DMS79 (cell line): ENCODE data around the gene CBX5.
"Not testable (repeated sequence)": the region's sequence is repeated elsewhere in the genome, so short reads cannot be mapped to it uniquely, and the experiment has no call there.

Experiments used
- DNase-seq: peaks from one replicate; lab custom pipeline; 2025; lab: John Stamatoyannopoulos, UW

CBX5 gene

DNA sequence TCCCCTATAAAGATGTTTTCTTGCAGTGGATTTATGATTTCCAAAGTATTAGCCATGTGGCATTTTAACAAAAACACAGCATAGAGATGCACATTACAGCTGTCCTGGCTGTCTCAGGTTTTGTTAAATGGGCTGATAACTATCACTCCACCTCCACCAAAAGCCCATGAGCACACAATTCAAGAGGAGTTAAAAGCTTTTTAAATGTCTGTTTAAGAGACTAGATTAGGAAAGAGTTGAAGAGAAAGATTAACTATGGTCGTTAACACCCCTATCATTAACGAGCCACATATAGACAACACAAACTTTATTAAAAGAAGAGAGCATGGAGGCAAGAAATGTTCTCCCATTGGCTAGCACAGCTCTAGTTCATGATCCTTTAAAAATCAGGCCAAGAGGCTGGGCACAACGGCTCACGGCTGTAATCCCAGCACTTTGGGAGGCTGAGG is 14.5 kb downstream of the CBX5 start:
- no peak for DNase-seq

DNA sequence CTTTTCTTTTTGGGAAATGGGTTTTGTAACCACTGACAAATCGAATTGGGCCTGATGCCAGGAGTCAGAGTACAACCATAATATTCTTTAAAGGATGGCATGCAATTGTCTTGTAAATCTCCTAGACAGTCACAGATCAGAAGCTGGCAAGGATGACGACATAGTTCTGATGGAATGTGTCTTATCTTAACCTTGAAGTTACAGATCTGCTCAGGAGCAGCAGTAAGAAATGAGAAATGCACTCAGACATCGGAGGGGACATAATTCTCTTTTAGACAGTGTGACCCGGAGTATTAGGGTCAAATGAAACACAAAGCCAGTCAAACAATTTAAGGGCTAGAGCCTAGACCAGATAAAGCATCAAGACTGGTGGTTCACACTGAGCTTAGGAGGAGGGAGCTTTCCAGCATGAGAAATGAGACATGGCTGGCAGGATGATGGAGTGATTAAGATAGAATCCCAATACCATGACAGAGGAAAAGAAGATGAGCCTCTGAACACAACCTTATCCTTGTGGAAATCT is 17.5 kb downstream of the CBX5 start:
- no peak for DNase-seq

DNA sequence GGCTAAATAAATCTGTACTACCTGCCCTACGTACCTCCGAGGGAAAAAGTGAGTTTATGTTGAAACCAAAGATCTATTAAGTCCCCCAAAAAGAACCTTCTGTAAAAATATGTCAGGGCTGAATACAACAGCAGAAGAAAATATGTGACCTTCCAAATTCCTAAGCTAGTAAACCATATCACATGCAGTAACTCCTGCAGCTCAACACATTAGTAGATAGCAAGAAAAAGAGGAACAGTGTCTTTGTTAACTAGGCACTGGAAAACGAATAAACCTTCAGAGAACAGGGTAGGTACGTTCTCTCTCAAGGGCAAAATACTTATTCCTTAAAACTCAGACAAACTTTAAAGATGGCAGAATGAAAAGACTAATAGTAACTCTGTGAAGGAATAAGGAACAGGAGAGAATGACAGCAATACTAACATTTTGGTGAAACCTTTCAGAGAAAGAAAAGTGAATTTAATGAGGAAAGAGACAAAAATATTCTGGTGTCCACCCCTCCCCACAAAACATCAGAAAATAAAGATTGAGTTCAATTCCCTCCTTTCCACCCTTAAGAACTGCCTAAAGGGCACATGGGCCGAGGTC is 18.0 kb downstream of the CBX5 start:
- no peak for DNase-seq

DNA sequence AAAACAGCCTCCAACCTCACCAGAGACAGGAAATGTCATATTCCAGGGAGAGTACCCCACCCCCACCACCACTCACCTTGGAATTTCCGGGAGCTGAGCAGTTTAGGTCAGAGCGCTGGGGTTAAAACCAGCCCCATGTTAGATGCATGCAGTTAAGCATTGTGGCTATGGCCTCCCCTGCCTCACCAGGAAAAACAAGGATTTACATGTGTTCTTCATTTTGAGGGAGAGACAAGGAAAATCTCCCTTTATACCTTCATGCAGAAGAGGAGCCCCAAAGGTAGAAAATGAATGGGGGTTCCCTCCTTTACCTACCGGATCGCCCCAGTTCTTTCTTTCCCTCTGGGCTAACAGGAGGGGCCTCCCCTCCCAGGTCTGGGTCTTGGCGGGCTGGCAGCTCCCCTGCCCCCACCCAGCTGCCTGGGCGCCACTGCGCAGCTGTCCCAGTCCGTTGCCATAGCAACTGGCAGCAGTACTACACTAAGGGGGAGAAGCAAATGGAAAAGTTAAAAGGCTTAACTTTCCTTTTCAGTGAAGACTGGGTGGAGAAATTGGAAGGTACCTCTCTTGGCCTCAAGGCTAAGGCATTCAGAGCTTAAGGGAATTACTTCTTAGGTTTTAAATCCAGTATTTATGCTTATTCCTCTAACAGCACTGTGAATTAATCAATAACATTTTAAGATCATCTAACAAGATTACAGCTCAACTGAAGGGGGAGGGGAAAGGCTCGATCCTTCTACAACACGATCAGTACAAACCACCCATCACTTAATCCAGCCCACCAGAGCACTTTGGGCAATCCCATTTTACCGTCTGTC is 20.5 kb downstream of the CBX5 start:
- peak; percentile 52 for DNase-seq

DNA sequence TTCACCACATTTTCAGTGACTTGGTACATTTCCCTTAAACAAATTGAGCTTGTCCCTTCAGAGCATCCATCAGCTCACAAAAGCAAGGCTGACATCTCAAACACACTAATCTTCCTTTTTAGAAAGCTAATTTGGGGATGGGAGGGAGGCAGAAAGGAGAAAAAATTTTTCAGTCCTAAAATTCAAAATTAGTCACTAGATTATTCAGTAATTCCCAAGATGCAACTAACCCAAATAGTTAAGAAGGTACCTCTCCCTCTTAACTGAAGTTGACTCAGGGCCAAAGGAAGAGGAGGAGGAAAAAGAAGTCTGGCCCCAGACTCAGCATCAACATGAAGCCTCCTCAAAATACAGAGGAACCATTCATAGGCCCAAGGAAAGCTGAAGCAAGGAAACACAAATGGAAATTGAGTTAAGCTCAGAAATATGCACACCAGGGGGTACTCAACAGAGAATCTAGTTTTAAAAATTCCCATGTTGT is 21.7 kb downstream of the CBX5 start:
- DNase-seq: no peak

DNA sequence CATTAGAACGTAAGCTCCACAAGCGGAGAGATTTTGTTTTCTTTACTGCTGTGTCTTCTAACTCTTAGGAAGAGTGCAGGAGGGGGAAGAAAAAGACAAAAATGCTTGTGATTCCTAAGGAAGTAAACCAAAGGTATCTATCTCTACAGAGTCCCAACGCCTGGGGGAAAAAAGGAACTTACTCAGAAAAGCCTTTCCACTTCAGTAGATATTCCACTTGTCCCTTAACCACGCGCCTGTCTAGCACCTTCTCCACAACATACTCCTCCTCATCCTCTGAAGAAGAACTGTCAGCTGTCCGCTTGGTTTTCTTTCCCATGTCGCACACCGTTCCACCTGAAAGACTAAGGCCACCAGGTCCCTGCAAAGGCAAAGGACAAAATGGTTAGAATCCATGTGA is 22.6 kb downstream of the CBX5 start:
- no peak for DNase-seq

DNA sequence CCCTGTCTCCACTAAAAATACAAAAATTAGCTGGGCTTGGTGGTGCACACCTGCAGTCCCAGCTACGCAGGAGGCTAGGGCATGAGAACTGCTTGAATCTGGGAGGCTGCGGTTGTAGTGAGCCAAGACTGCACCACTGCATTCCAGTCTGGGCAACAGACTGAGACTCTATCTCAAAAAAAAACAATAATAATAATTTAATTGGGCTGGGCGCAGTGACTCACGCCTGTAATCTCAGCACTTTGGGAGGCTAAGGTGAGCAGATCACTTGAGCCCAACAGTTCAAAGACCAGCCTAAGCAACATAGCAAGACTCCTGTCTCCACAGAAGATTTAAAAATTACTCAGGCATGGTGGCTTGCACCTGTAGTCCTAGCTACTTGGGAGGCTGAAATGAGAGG is 26.7 kb downstream of the CBX5 start:
- DNase-seq: no peak

DNA sequence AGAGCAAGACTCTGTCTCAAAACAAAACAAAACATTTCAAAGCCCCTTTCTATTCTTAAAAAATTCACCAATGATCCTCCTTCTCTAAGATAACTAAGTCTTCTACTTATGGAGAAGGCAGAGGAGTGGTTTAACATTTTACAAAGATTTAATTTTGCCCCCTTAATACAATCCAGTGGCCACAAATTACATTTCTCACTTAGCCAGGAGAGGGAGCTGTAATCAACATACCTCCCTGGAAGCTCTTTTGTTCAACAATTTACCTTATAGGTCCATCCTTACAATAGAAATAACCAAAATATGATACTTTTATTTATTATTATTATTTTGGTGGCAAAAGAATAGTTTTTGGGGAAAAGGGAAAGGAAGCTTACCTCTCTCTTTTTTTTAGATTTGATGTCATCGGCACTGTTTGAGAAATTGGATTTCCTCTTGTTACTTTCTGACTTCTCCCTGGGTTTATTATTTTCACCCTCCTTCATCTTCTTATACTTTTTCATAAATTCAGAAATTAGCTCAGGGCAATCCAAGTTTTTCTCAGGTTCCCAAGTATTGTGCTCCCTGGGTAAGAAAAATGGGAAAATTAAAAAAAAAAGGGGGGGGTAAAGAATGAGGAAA is 28.1 kb downstream of the CBX5 start:
- no peak for DNase-seq

DNA sequence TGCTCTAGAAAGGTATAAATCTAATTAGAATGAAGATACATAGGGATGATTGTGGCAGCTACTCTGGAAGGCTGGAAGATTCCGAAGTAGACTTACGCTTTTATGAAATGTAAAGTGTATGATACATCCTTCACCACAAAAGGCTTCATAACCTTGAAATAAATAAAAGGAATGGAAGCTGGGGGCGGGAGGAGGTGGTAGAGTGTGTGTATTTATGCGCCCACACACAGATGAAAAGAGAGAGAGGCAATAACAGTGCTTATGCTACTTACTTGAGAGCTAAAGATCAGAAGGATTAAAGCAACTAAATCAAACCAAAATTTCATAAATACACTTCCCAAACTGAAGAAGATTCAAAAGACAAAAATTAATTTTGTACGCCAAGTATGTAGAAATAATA is 30.4 kb downstream of the CBX5 start:
- no peak for DNase-seq

DNA sequence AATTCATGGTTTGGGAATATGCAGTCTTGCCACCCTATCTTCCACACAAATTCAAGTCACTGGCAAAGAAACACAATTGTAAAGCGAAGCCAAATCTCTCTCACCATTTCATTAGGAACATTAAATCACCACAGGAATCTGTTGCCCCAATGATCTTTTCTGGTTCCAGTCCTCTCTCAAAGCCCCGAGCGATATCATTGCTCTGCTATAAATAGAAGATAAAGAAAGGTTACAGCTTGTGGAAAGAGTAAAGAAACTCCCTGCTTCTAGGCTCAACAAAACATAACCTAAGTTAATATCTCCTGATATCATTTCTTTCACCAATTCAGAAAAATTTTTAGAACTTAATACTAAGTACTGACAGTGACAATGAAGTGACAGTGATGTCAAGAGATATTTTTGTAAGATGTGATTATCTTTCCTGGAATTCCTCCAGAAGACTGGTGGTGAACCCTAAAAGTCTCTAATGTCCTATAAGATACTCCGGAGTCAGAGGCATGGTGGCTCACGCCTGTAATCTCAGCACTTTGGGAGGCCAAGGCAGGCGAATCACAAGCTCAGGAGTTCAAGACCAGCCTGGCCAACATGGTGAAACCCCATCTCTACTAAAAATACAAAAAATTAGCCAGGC is 33.8 kb downstream of the CBX5 start:
- no peak for DNase-seq

DNA sequence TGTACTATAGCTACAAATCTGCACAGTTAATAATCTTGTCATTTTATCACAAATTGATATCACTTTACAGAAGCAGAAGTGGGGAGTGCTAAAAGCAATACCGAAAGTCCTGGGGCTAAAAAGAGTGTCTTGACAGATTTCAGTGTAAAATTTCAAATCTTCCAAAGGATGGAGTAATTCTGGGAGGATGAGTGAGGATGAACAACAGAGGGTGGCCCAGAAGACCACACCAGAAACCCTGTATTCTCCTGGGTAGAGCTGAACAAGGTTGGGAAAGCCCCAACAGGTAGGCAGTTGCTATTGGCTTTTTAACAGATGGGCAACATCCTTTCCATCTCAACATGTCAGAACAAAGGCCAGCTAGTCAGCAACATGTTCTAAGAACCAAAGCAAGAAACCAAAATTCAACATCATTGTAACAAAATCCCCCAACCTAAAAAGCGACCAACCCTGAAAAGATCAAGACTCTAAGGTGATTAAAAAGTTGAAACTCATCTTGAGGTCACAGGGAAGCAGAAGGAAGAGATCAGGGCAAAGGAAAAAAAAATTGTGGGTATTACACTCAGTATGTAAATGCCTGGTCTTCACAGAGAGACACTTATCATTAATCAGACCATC is 38.8 kb downstream of the CBX5 start:
- no peak for DNase-seq

DNA sequence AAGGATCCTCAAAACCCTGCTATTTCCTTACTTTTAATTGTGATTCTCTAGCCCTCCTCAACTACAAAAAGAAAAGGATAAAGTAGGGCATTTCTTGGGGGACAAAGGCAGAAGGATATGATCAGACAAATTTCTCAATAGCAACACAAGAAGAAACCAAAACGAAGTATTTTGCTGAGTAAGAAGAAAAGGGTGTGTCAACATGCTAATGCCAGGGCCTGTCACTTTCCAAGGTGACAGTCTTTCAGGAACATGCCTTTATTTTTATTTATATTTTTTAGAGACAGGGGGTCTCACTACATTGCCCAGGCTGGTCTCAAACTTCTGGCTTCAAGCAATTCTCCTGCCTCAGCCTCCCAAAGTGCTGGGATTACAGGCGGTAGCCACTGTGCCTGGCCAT is 39.8 kb downstream of the CBX5 start:
- no peak for DNase-seq

DNA sequence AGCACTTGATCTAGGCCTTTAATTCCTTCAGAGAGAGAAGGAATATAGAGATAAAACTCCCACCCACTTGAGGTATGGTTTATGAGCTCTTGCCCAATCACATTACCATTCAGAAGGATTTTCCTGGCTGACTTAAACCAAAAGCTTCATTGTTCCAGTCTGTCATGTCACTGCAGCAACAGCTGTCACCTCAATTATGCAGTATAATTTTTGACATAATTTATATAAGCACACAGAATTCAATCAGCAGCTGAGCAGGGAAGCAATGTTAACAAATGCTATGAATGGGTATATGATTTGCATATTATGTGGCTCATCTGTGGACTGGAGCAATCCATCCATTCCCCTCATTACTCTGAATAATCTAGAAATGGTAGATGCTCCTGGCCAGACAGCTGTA is 40.3 kb downstream of the CBX5 start:
- no peak for DNase-seq

DNA sequence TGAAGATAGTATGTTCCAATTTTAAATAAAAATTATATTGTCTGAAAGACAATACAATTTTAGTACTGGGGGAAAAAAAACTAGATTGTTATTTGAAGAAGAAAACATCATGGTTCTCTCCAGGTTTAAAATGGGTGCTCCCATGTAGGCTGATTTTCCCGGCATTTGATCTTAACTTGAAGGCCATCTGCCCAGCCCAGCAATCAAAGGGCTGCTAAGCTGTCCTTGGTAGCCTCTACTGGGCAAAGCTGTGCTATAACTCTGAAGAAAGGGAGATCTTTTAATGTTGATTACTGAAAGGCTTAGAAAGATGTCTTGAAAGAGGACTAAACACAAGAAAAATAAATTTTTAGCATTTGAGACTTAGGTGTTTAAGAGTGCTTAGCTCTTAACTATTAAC is 41.4 kb downstream of the CBX5 start:
- DNase-seq: no peak

DNA sequence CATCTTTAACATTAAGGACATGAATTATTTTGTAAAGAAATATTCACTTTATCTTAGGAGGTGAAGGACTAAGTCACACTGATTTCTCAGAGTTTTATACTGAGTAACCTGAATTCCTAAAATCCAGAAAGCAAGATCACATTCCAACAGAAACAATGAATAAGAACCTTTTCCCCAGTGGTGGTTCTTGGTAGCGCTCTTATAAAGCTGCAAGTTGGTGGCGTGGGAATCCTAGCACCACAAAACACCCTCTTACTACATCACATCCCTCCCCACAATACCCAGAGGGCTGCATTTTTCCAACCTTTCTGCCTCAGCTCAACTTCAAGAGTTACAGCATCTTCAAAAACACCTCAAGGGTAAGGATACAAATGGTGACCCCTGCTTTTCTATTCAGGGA is 47.1 kb downstream of the CBX5 start:
- DNase-seq: no peak

DNA sequence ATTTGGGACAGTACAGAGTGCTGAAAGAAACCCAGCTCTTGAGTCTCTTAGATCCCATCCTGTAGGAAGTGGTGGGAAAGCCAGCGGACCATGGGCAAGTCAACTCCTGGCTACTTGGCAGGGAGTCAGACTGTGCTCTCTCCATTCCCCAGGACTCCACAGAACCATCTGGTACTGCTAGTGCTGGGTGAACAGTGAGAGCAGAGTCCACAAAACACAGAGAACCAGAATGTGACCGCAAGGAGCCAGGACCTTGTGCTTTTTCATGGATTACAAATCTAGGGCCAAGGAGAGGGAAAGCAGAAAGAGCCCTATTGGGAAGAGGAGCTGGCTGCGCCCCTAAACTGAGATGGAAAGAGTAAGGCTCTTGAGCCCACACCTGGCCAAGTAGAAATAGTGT is 48.7 kb downstream of the CBX5 start:
- not testable (repeated sequence) for DNase-seq

DNA sequence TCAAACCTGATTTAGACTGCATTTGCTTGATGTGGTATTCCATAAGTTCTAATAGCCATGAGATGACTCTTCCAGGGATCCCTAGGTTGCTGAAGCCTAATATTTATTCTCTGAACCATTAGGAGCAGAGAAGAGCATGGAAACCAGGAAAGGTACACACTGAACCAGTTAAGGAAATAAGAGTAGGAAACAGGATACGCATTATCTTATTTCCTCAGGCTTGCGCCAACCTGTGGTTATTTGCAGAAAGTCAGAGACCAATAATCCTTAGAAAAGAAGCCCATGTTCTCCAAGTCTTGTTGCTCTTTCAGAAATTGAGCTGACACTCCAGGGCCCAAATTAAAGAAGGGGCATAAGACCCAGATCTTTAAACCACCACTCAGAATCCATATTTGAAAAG is 49.4 kb downstream of the CBX5 start:
- DNase-seq: no peak

DNA sequence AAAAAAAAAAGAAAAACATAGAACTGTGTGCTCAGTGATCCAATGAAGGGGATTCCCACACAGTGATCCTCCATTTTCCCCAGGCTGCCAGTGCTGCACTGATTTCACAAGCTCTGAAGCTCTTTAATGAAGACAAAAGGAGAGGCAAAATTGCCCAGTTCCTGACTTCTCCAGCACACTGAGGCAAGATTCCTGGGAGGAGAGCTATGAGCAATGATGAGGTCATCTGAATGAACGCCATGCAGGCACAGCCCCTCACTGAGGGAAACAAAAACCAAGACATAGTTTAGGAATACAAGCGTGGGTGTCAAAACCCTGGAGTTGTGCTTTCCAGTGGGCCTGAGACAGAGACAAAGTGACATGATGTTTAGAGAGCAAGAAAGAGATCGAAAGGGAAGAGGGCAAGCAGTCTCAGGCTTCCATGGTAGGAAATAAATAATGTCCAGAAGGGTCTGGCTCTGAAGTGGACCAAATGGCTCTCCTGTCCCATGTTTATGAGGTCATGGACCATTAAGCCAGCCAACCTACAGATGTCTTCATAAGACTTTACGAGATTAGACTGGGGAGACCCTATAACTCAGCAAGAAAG is 50.2 kb downstream of the CBX5 start:
- DNase-seq: no peak

DNA sequence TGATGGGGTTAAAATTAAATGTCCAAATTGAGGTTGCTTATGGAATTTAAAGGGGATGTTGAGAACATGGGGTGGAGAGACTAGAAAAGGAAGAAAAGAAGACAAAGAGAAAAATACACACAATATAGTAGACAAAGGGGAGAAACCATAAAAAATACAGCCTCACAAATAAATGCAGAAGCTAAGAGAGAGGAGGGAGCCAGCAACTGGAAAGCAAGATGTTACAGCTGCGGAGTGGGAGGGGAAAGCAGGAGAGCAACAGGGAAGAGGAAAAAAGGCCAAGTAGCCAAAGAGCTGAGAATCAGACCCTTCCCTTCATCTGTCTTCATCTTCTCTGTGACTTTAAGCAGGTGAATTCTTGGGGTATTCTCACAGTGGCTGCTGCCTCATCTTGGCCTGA is 51.5 kb downstream of the CBX5 start:
- no peak for DNase-seq

DNA sequence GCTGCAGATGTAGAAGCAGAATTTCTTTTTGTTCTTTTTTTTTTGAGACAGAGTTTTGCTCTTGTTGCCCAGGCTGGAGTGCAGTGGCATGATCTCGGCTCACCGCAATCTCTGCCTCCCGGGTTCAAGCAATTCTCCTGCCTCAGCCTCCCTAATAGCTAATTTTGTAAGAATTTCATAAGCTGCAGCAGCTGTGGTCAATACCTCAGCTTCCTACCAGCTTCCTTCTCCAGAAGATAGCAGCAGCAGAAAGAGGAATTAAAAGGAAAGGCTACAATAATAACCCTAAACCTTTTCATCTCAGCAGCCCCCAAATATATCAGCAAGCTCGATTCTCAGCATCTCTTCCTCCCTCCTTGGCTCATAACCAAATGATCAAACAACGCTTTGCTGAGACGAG is 52.0 kb downstream of the CBX5 start:
- DNase-seq: not testable (repeated sequence)

DNA sequence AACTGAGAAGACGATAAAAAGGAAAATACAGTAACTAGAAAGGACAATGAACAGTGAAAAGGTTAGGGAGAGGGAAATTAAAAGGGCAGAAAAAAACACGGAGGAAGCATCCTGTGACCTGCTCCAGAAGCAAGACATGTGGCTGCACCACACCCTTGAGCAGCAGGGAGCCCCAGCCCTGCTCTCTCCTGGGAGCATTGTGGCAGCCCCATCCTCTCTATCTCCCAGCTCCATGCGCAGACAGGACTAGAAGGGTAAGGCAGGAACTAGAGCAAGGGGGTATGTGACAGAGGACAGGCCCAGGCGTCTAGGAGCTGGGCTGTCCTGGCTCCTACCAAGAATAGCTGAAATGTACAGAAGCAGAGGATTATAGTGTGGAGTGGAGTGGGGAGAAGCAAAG is 52.5 kb downstream of the CBX5 start:
- no peak for DNase-seq

DNA sequence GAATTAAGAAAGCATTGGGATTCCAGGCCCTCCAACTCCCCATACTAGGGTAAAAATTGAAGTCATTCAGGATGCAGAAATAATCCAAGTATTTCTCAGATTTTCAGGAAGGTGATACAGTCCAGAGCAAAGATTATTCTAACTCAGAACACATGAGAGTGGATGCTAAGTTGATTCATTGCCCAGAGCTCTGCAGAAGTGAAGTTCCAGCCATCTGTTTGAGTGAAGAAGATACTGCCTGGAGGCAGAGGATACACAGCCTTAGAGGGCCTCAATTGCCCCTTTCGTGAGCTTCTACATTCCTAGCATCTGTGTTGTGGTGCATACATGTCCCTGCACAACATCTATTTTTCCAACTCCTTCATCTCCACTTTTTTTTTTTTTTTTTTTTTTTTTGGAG is 54.3 kb downstream of the CBX5 start:
- DNase-seq: no peak
